Activated CD8-positive, alpha-beta T cell treated with anti-CD3 and anti-CD28 coated beads for 36 hours (primary cell): ENCODE results near the gene SYT12. TPM values are rescaled to one million over a fixed set of nuclear protein-coding genes. Genes with fewer than 3 reads are reported as not detected.

Experiments used
- ATAC-seq: fragments of 200-7000 bp; cut with Tn5 transposase; one replicate; pipeline ENCODE4 v1.10.0; 2021; ENCODE audit warnings: mild to moderate bottlenecking, moderate library complexity
- CTCF ChIA-PET: fragments of 350-600 bp; sonication (Branson Sonifier 250); formaldehyde crosslinking; loops from one replicate; lab custom pipeline; 2021; ENCODE audit warnings: antibody characterized with exemption; lab: Charles Lee
- POLR2A ChIA-PET: fragments of 350-600 bp; sonication (Branson Sonifier 250); formaldehyde crosslinking; loops from one replicate; lab custom pipeline; 2021; ENCODE audit warnings: antibody characterized with exemption; lab: Charles Lee
- DNase-seq: peaks from one replicate; pipeline ENCODE4 v3.0.0-alpha.2; 2020
- H3K27ac Mint-ChIP-seq: one replicate; pipeline ENCODE4 v1.8.0; 2021; ENCODE audit warnings: mild to moderate bottlenecking, mixed read lengths
- H3K27me3 Mint-ChIP-seq: one replicate; pipeline ENCODE4 v1.8.0; 2021; ENCODE audit warnings: mixed read lengths
- H3K36me3 Mint-ChIP-seq: one replicate; pipeline ENCODE4 v1.8.0; 2021; ENCODE audit warnings: low read depth, mixed read lengths
- H3K4me1 Mint-ChIP-seq: one replicate; pipeline ENCODE4 v1.8.0; 2021; ENCODE audit warnings: low read depth, mixed read lengths
- H3K4me3 Mint-ChIP-seq: one replicate; pipeline ENCODE4 v1.8.0; 2021; ENCODE audit warnings: mild to moderate bottlenecking, moderate library complexity, mixed read lengths
- H3K9me3 Mint-ChIP-seq: one replicate; pipeline ENCODE4 v1.8.0; 2021; ENCODE audit warnings: mixed read lengths
- intact Hi-C: fragments of 100-400 bp; cut with micrococcal nuclease; formaldehyde crosslinking; loops from one replicate; pipeline ENCODE4 v1.10.0; 2022
- total RNA-seq, 2 experiments: library from RNA; stranded (reverse); gene quantifications; one replicate each; pipeline ENCODE4 v1.2.3, GENCODE V29; 2021
- TF ChIP-seq, protein P1 (sequence below): fragments of 200-600 bp; IDR thresholded peaks from one replicate; pipeline ENCODE4 v1.8.0; 2022; ENCODE audit warnings: antibody characterized with exemption, mild to moderate bottlenecking

Gene SYT12
- total RNA-seq, 2 experiments from 2014 or later: not detected

- CTCF ChIA-PET: interaction anchor here (1.0 to 8.8 kb wide), 4 partner anchors 11 to 156 kb away, joined by 3 to 67 read pairs (median 4); no protein-coding TSS in a partner anchor
- Mint-ChIP-seq H3K36me3 (no peaks in the 10 kb centered on the region), H3K27me3 (peaks cover 10% of the 10 kb centered on the region), H3K4me1 (peaks cover 15% of the 10 kb centered on the region), H3K9me3 (no peaks in the 10 kb centered on the region), H3K4me3 (no peak overlapping the region), H3K27ac (no peak overlapping the region)
- ATAC-seq: peak; percentile 31
- TF ChIP-seq, protein P1, sequence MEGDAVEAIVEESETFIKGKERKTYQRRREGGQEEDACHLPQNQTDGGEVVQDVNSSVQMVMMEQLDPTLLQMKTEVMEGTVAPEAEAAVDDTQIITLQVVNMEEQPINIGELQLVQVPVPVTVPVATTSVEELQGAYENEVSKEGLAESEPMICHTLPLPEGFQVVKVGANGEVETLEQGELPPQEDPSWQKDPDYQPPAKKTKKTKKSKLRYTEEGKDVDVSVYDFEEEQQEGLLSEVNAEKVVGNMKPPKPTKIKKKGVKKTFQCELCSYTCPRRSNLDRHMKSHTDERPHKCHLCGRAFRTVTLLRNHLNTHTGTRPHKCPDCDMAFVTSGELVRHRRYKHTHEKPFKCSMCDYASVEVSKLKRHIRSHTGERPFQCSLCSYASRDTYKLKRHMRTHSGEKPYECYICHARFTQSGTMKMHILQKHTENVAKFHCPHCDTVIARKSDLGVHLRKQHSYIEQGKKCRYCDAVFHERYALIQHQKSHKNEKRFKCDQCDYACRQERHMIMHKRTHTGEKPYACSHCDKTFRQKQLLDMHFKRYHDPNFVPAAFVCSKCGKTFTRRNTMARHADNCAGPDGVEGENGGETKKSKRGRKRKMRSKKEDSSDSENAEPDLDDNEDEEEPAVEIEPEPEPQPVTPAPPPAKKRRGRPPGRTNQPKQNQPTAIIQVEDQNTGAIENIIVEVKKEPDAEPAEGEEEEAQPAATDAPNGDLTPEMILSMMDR: no peak
- POLR2A ChIA-PET: interaction anchor here (0.7 kb wide), 1 partner anchor 110 kb away, joined by 5 read pairs; no protein-coding TSS in a partner anchor
- peak; percentile 45 for DNase-seq
- intact Hi-C loops: no loop called here
Measured at GRCh38 chr11:67054836-67055523, 32.0 kb downstream of the SYT12 start.

GRCh38 chr11:67055812-67056211 lies 32.9 kb downstream of the SYT12 start:
- no peak for ATAC-seq
- Mint-ChIP-seq H3K4me3 (peak overlapping the region; percentile 56), H3K27ac (no peak overlapping the region), H3K36me3 (no peaks in the 10 kb centered on the region), H3K4me1 (peaks cover 15% of the 10 kb centered on the region), H3K27me3 (peaks cover 10% of the 10 kb centered on the region), H3K9me3 (no peaks in the 10 kb centered on the region)
- TF ChIP-seq, protein P1: no peak
- intact Hi-C loops: no loop called here
- ChIA-PET CTCF (interaction anchor here (1.0 to 8.8 kb wide), 4 partner anchors 12 to 155 kb away, joined by 3 to 67 read pairs (median 4); no protein-coding TSS in a partner anchor), POLR2A (interaction anchor here (0.7 to 1.2 kb wide), 2 partner anchors 87 to 122 kb away, joined by 3 read pairs; no protein-coding TSS in a partner anchor)
- no peak for DNase-seq

DNA sequence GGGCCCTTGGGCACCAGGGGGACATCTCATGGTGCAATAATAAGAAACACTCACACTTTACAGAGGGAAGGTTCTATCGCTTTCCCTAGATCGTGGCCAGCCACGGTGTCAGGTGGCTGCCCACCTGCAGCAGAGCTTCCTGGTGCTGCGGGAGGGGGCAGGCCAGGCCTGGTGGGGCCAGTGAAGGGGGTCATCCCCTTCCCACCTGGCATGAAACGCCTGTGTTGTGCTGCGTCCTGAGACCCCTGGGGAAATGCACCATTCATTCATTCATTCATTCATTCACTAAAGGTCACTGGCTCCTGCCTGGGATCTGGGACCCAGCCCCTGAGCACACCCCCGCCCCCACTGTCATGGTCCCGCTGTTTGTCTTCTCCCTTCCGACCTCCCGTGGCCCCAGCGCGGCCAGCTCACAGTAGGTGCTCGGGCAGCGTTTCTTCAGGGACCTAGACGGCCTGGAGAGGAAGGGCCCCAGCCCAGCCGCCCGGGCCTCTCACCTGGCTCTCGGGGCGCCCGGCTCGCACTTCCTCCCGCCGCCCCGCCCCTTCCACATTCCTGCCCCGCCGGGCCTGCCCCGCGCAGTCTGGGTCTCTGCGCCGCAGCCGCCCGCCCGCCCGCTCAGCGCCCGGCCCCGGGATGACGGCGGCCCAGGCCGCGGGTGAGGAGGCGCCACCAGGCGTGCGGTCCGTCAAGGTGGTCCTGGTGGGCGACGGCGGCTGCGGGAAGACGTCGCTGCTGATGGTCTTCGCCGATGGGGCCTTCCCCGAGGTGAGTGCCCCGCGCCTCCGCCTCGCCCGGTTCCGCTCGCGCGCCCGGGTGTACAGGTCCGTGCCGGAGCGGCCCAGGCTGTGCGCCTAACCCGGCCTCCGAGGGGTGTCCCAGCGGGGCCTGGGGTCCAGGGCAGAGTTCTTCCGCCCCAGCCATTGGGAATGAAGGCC lies 33.6 kb downstream of the SYT12 start, which contains the start of gene RHOD:
Gene RHOD, plus strand, starts transcription at position 581 of the 938 bp plus-strand sequence. Its CDS starts 56 bp downstream, at position 637.
- ATAC-seq (peak; percentile 59), DNase-seq (peak; percentile 40)
- Mint-ChIP-seq H3K36me3 (no peaks in the 10 kb centered on the region), H3K27me3 (peaks cover 10% of the 10 kb centered on the region), H3K27ac (no peak within 1 kb of the TSS), H3K4me3 (peak within 1 kb of the TSS; percentile 56), H3K9me3 (no peaks in the 10 kb centered on the region), H3K4me1 (peaks cover 15% of the 10 kb centered on the region)
- TF ChIP-seq, protein P1: no peak
- intact Hi-C loops: no loop called here
- POLR2A ChIA-PET: interaction anchor here (0.7 to 1.2 kb wide), 2 partner anchors 87 to 123 kb away, joined by 3 read pairs; no protein-coding TSS in a partner anchor
- CTCF ChIA-PET: interaction anchor here (8.8 kb wide), 1 partner anchor 16 kb away, joined by 67 read pairs; no protein-coding TSS in a partner anchor

DNA sequence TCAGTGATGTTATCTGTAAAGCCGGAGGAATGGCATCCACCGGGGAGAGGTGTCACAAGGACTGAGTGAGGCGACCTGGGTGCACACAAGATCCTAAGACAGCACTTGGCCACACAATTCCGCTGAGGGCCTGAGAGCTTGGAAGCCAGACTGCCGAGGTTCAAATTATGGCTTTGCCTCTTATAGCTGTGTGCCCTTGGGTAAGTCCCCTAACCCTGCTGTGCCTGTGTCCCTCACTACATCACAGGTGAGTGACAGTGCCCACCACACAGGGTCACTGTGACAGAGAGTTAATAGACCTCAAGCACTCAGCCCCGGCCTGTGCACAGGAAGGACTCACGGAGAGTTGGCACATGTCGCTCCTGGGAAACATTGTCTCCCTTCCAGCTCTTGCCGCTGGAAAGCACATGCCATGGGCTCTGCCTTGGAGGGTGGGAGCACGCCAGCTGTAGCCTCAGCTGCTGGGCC lies 34.3 kb downstream of the SYT12 start:
- Mint-ChIP-seq H3K4me3 (peak overlapping the region; percentile 40), H3K27ac (no peak overlapping the region), H3K27me3 (peaks cover 10% of the 10 kb centered on the region), H3K36me3 (no peaks in the 10 kb centered on the region), H3K4me1 (peaks cover 15% of the 10 kb centered on the region), H3K9me3 (no peaks in the 10 kb centered on the region)
- TF ChIP-seq, protein P1: no peak
- DNase-seq: no peak
- ATAC-seq: no peak
- POLR2A ChIA-PET: no interaction called here
- CTCF ChIA-PET: interaction anchor here (8.8 kb wide), 1 partner anchor 15 kb away, joined by 67 read pairs; no protein-coding TSS in a partner anchor
- intact Hi-C loops: no loop called here
